Neural cell (in vitro differentiated cells): ENCODE measurements around the gene IL18BP. TPM values are rescaled to one million over a fixed set of nuclear protein-coding genes. Genes with fewer than 3 reads are reported as not detected.

ENCODE experiments used
- H2AFZ ChIP-seq: fragments of 200-600, 300-800 bp; sonication (generic), shearing (Covaris generic); 2 replicates; pipeline ENCODE4 v1.6.0; 2014; ENCODE audit warnings: low read depth, mild to moderate bottlenecking, antibody characterized with exemption, low read length, moderate library complexity
- H3F3A ChIP-seq: fragments of 200-600 bp; shearing (Covaris generic); 2 replicates; pipeline ENCODE4 v1.6.1; 2016; ENCODE audit warnings: mild to moderate bottlenecking, moderate library complexity, mixed read lengths, antibody characterized with exemption, low read length; ENCODE audit not compliant: insufficient read depth, poor library complexity, severe bottlenecking
- H3K27ac ChIP-seq: fragments of 200-600, 300-800 bp; sonication (generic), shearing (Covaris generic); 2 replicates; pipeline ENCODE4 v1.5.1; 2014; ENCODE audit warnings: mild to moderate bottlenecking, low read length, moderate library complexity
- H3K27me3 ChIP-seq: fragments of 300-800, 200-600 bp; sonication (generic), shearing (Covaris generic); 2 replicates; pipeline ENCODE4 v1.6.0; 2014; ENCODE audit warnings: mild to moderate bottlenecking, low read depth, low read length, moderate library complexity; ENCODE audit not compliant: insufficient read depth
- H3K36me3 ChIP-seq: fragments of 300-800, 200-600 bp; sonication (generic), shearing (Covaris generic); 2 replicates; pipeline ENCODE4 v1.5.1; 2014; ENCODE audit warnings: mild to moderate bottlenecking, antibody characterized with exemption, low read length, moderate library complexity; ENCODE audit not compliant: insufficient read depth
- H3K4me2 ChIP-seq: fragments of 300-800, 200-600 bp; sonication (generic), shearing (Covaris generic); 2 replicates; pipeline ENCODE4 v1.6.0; 2014; ENCODE audit warnings: mild to moderate bottlenecking, low read length
- H3K4me3 ChIP-seq: fragments of 300-800, 200-600 bp; sonication (generic), shearing (Covaris generic); 2 replicates; pipeline ENCODE4 v1.5.1; 2014; ENCODE audit warnings: mild to moderate bottlenecking, low read length, moderate library complexity
- H3K79me2 ChIP-seq: fragments of 200-600 bp; shearing (Covaris generic); replicated peaks from 2 replicates; pipeline ENCODE4 v1.6.0; 2014; ENCODE audit warnings: mild to moderate bottlenecking, low read length, moderate library complexity; ENCODE audit not compliant: insufficient read depth
- H3K9ac ChIP-seq: fragments of 300-800, 200-600 bp; sonication (generic), shearing (Covaris generic); 2 replicates; pipeline ENCODE4 v1.6.1; 2016; ENCODE audit warnings: mild to moderate bottlenecking, low read length, mixed read lengths
- H3K9me2 ChIP-seq: fragments of 200-600 bp; shearing (Covaris generic); 2 replicates; pipeline ENCODE4 v1.6.1; 2016; ENCODE audit warnings: mild to moderate bottlenecking, low read length, mixed read lengths; ENCODE audit not compliant: insufficient read depth
- H3K9me3 ChIP-seq: fragments of 200-600, 300-800 bp; sonication (generic), shearing (Covaris generic); 2 replicates; pipeline ENCODE4 v1.6.1; 2016; ENCODE audit warnings: mild to moderate bottlenecking, mixed run types, low read length, moderate library complexity, mixed read lengths
- H4K20me1 ChIP-seq: fragments of 200-600 bp; shearing (Covaris generic); 2 replicates; pipeline ENCODE4 v1.6.1; 2016; ENCODE audit warnings: mild to moderate bottlenecking, mixed run types; ENCODE audit not compliant: insufficient read depth
- EP300 ChIP-seq: fragments of 450-650 bp; conservative IDR thresholded peaks from 2 replicates; pipeline ENCODE4 v1.6.1; 2014; ENCODE audit warnings: antibody characterized with exemption, mild to moderate bottlenecking, moderate library complexity; ENCODE audit not compliant: poor library complexity, severe bottlenecking
- EZH2 ChIP-seq: fragments of 200-600, 300-800 bp; shearing (Covaris generic), sonication (generic); IDR thresholded peaks from 2 replicates; pipeline ENCODE4 v1.6.1; 2014; ENCODE audit warnings: antibody characterized with exemption, low read length, borderline replicate concordance, mild to moderate bottlenecking; ENCODE audit not compliant: insufficient read depth, poor library complexity, severe bottlenecking
- MXI1 ChIP-seq: fragments of 450-650 bp; conservative IDR thresholded peaks from 2 replicates; pipeline ENCODE4 v1.6.1; 2014; ENCODE audit warnings: antibody characterized with exemption, mild to moderate bottlenecking; ENCODE audit not compliant: poor library complexity, severe bottlenecking
- POLR2AphosphoS5 ChIP-seq: IDR thresholded peaks from 2 replicates; pipeline ENCODE4 v1.6.1; 2012
- RAD21 ChIP-seq: fragments of 450-650 bp; conservative IDR thresholded peaks from 2 replicates; pipeline ENCODE4 v1.6.1; 2014; ENCODE audit warnings: antibody characterized with exemption, mild to moderate bottlenecking, moderate library complexity
- SMC3 ChIP-seq: fragments of 450-650 bp; conservative IDR thresholded peaks from 2 replicates; pipeline ENCODE4 v1.6.1; 2014; ENCODE audit warnings: antibody characterized with exemption, mild to moderate bottlenecking, moderate library complexity; ENCODE audit not compliant: poor library complexity
- TAF1 ChIP-seq: IDR thresholded peaks from 2 replicates; pipeline ENCODE4 v1.6.1; 2012; ENCODE audit warnings: low read depth
- polyA plus RNA-seq: library from polyadenylated mRNA; depleted of rRNA; stranded (reverse); fragments of >200 nt; gene quantifications from 2 replicates; pipeline ENCODE4 v1.2.3, GENCODE V29; 2014
- TF ChIP-seq, protein P1 (sequence below): IDR thresholded peaks from 2 replicates; pipeline ENCODE4 v1.6.1; 2012; ENCODE audit warnings: borderline replicate concordance
- TF ChIP-seq, protein P2 (sequence below): fragments of 450-650 bp; IDR thresholded peaks from 2 replicates; pipeline ENCODE4 v1.5.1; 2014; ENCODE audit warnings: antibody characterized with exemption, mild to moderate bottlenecking, moderate library complexity; ENCODE audit not compliant: poor library complexity, severe bottlenecking

Gene IL18BP
- polyA plus RNA-seq, 1 donor from 2014 or later: 3.1 TPM

DNA sequence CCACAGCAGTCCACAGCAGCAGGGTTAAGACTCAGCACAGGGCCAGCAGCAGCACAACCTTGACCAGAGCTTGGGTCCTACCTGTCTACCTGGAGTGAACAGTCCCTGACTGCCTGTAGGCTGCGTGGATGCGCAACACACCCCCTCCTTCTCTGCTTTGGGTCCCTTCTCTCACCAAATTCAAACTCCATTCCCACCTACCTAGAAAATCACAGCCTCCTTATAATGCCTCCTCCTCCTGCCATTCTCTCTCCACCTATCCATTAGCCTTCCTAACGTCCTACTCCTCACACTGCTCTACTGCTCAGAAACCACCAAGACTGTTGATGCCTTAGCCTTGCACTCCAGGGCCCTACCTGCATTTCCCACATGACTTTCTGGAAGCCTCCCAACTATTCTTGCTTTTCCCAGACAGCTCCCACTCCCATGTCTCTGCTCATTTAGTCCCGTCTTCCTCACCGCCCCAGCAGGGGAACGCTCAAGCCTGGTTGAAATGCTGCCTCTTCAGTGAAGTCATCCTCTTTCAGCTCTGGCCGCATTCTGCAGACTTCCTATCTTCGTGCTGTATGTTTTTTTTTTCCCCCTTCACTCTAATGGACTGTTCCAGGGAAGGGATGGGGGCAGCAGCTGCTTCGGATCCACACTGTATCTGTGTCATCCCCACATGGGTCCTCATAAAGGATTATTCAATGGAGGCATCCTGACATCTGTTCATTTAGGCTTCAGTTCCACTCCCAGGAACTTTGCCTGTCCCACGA lies 3.3 kb downstream of the IL18BP start:
- Histone ChIP-seq H3K36me3 (peaks cover 5% of the 10 kb centered on the region), H3K4me2 (no peak overlapping the region), H4K20me1 (no peaks in the 10 kb centered on the region), H3K9ac (no peak overlapping the region), H2AFZ (no peak overlapping the region), H3K27ac (no peak overlapping the region), H3K4me3 (no peak overlapping the region), H3K9me2 (no peaks in the 10 kb centered on the region), H3K27me3 (no peaks in the 10 kb centered on the region), H3K79me2 (no peaks in the 10 kb centered on the region), H3F3A (no peaks in the 10 kb centered on the region), H3K9me3 (no peaks in the 10 kb centered on the region)
- TF ChIP-seq EP300 (no peak), RAD21 (no peak), EZH2 (no peak), SMC3 (no peak), POLR2AphosphoS5 (no peak), MXI1 (no peak), TAF1 (no peak)
- TF ChIP-seq, protein P1, sequence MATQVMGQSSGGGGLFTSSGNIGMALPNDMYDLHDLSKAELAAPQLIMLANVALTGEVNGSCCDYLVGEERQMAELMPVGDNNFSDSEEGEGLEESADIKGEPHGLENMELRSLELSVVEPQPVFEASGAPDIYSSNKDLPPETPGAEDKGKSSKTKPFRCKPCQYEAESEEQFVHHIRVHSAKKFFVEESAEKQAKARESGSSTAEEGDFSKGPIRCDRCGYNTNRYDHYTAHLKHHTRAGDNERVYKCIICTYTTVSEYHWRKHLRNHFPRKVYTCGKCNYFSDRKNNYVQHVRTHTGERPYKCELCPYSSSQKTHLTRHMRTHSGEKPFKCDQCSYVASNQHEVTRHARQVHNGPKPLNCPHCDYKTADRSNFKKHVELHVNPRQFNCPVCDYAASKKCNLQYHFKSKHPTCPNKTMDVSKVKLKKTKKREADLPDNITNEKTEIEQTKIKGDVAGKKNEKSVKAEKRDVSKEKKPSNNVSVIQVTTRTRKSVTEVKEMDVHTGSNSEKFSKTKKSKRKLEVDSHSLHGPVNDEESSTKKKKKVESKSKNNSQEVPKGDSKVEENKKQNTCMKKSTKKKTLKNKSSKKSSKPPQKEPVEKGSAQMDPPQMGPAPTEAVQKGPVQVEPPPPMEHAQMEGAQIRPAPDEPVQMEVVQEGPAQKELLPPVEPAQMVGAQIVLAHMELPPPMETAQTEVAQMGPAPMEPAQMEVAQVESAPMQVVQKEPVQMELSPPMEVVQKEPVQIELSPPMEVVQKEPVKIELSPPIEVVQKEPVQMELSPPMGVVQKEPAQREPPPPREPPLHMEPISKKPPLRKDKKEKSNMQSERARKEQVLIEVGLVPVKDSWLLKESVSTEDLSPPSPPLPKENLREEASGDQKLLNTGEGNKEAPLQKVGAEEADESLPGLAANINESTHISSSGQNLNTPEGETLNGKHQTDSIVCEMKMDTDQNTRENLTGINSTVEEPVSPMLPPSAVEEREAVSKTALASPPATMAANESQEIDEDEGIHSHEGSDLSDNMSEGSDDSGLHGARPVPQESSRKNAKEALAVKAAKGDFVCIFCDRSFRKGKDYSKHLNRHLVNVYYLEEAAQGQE: no peak
- TF ChIP-seq, protein P2, sequence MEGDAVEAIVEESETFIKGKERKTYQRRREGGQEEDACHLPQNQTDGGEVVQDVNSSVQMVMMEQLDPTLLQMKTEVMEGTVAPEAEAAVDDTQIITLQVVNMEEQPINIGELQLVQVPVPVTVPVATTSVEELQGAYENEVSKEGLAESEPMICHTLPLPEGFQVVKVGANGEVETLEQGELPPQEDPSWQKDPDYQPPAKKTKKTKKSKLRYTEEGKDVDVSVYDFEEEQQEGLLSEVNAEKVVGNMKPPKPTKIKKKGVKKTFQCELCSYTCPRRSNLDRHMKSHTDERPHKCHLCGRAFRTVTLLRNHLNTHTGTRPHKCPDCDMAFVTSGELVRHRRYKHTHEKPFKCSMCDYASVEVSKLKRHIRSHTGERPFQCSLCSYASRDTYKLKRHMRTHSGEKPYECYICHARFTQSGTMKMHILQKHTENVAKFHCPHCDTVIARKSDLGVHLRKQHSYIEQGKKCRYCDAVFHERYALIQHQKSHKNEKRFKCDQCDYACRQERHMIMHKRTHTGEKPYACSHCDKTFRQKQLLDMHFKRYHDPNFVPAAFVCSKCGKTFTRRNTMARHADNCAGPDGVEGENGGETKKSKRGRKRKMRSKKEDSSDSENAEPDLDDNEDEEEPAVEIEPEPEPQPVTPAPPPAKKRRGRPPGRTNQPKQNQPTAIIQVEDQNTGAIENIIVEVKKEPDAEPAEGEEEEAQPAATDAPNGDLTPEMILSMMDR: no peak

DNA sequence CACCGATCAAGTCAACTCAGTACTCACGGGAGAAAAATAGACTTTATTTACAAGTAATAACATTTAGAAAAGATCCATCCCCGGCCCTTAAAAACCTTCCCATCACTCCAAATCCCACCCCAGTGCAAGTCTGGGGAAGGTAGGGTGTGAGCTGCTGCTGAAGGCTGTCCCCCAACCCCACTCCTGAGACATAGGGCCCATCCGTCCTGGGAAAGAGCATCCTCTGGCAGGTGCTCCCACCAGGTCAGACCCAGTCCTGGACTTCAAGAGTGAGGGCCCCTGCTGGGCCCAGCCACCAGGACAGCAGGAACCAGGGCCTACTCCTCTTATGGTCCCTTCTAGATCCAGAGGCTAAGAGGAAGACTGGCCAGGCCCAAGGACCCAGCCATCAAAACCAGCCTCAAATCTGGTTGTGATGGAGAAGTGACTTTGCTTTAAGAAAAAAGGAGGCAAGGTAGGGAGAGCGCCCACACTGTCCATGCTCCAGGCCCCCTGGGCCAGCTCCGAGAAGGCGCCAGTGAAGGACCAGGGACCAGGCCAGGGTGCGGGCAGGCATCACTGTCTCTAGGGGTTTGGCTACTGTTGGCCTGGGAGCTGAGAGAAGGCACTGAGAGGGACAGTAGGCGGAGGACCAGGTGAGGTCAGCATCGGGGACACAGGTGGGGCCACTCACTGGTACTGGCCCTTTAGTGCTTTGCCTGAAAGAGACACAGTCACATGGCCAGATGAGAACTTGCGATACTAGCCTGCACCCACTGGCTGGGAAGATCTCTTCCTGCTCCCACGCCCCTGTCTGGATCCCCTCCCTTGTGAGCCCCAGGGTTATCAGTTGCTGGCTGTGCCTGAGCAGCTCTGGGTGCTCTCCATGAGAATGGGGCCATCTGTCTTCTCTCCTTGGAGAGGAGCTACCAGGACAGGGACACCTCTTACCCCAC lies 4.4 kb downstream of the IL18BP start:
- Histone ChIP-seq H3K9me3 (no peaks in the 10 kb centered on the region), H3K79me2 (no peaks in the 10 kb centered on the region), H3K27ac (no peak overlapping the region), H3K27me3 (no peaks in the 10 kb centered on the region), H3F3A (no peaks in the 10 kb centered on the region), H3K4me2 (no peak overlapping the region), H3K9me2 (no peaks in the 10 kb centered on the region), H3K36me3 (peaks cover 7% of the 10 kb centered on the region), H3K4me3 (no peak overlapping the region), H2AFZ (no peak overlapping the region), H4K20me1 (no peaks in the 10 kb centered on the region), H3K9ac (no peak overlapping the region)
- peak; percentile 5 for TF ChIP-seq POLR2AphosphoS5
- no peak for TF ChIP-seq MXI1
